Right ventricle myocardium superior (tissue), 1 donor: ENCODE measurements around the gene AP1S3. TPM values are rescaled to one million over a fixed set of nuclear protein-coding genes. Genes with fewer than 3 reads are reported as not detected.

Source experiments
- ATAC-seq: fragments of 200-7000 bp; cut with Tn5 transposase; one replicate; pipeline ENCODE4 v1.9.1; 2020; ENCODE audit warnings: mild to moderate bottlenecking; ENCODE audit not compliant: poor library complexity
- DNase-seq: peaks from one replicate; pipeline ENCODE4 v3.0.0-alpha.2; 2020
- intact Hi-C: fragments of 100-400 bp; cut with DNase I; formaldehyde crosslinking; loops from one replicate; pipeline ENCODE4 v1.11.2; 2022
- total RNA-seq: library from RNA; stranded (reverse); fragmentation: NEBNext Ultra II Directional; extraction: Animal tissue kit (Norgen Biotek cat#: 25700); gene quantifications from one replicate; pipeline ENCODE4 v1.2.1, GENCODE V29; 2021
- donor health status: DM: no; HTN: yes; CAD: no; lungs with severe emphysema.

The AP1S3 gene
- total RNA-seq, 1 donor from 2014 or later: 0.16 TPM

DNA sequence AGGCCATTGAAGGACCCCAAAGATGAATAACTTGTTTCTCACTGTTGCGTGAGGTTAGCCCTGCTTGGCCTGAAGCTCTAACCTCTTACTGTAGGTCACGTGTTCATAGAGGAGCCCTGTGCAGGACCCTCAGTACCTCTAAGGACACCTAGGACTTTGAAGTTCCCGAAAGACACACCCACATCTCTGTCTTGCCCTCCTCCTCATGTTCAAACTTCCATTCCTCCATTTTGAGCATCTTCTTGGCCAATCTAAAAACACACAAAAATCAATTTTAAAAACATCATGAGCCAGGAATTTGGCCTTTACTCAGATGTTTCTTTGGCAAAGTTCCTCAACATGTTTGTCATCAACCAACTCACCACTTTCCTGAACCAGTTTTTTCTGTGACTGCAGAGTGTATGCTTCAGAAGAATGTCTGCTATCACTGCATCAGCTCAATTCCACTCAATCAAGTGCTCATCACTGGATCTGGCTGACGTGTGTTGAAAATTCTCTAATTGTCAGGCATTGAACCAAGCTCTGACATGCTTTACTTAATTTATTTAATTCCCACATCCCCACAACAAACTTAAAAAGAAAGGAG, 101.6 kb downstream of the AP1S3 start:
- intact Hi-C loops: no loop called here

DNA sequence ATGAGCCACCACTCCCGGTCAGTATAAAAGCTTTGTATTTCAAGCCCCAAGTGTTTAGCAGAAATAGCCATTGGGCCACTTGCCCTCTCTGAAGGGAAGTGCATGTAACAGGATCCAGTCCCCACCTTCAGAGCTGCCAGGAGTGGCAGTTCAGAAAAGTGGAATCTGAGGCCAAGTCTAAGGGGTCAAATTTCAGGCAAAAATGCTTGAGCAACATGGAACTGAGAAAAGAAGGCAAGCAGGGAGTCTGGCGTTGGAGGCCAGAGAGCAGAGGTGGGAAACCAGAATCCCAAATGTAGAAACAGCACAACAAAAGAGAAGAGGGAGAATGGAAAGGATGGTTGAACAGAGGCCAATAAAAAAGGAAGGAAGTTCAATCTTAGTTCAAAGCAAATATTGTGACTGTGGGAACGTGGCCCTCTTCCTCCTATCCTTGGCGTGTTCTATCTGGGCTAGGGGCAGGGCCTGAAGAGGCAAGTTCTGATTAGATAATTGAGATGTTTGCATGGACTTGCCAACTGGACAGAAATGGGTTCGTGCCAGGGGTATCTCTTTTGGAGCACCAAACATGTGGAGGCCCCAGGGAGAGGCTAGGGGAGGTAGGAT, 102.2 kb downstream of the AP1S3 start:
- ATAC-seq (no peak), DNase-seq (no peak)
- intact Hi-C loops: no loop called here

More for the DNA sequence above, 101.6 kb downstream of the AP1S3 start:
- no peak for ATAC-seq
- DNase-seq: no peak

DNA sequence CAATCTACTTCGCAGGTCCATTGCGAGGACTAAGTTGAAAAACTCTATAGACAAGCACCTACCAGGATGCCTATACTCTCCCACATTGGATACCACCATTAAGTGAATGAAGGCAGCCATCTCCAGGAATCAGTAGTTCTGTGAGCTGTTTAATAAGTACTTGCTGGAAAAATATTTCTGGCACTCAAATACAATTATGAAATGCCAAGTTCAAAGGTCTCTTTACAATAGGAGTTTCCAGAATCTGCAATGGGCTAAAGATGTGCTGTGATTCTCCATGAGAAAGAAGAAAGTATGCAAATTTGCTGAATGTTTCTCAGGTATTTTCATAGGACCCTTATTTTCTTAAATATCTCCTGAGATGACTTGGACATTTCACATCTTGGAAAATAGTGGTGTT, 103.0 kb downstream of the AP1S3 start:
- no peak for DNase-seq
- ATAC-seq: no peak
- intact Hi-C loops: no loop called here

DNA sequence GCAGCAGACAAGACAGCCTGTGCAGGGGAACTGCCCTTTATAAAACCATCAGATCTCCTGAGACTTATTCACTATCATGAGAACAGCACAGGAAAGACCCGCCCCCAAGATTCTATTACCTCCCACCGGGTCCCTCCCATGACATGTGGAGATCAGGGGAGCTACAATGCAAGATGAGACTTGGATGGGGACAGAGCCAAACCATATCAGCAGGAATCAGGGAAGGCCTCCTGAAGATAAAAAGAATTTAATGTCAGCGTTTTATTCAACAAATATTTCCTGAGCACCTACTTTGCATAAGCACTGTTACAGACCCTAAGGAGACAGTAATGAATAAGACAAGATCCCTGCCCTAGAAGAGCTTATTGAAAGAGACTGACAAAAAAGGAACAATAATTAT, 105.0 kb downstream of the AP1S3 start:
- no peak for ATAC-seq
- intact Hi-C loops: no loop called here
- no peak for DNase-seq

DNA sequence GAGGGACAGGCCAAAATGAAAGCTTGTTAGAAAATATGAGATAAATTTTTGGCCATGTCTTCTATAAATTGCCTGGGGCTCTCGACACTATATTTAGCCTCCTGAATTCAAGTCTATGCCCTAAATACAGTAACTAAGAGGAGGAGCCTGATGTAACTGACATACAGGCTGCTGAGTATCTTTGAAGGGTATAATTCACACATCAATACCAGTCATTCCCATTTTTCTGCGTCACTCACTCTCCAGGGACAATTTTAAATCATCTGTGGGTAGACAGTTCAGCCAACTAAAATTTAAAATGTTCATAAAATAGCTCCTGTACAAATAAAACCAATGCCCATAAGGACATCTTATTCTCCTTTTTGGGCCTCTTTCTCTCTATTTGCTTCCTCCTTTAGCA, 105.9 kb downstream of the AP1S3 start:
- DNase-seq (no peak), ATAC-seq (no peak)
- intact Hi-C loops: no loop called here

DNA sequence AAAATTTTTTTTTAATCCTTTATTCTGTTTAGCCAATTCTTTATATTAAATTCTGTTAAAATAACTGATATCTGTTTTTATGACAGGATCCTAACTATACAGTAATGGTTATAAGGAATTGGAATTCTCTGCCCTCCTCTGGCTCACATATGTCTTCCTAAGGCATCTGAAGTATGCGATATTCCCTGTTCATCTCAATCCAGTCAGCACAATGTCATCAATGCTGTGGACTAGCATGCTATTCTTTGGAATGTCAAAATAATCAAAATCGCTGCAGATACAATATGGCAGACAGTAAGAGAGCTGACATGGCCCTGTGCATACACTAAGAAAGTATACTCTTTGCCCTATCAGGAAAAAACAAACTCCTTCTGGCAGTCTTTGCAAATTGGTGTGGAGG, 107.6 kb downstream of the AP1S3 start:
- ATAC-seq (no peak), DNase-seq (no peak)
- intact Hi-C loops: no loop called here

DNA sequence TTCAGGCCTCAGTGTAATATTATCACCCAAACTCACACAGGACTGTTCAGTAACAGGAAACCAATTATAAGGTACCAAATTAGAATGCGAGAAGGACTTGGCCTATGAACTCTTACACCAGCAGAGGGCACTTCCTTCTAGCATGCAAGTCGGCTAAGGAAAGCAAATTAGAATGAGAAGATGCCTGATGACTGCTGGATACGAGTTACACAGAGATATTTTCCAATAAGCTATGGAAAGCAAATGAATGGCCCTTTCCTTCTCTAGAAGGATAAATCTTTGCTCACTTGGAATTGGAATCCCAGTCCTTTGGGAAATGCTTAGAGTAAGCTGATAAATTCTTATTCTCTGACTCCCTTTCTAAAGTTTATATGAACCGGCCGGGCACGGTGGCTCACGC, 109.8 kb downstream of the AP1S3 start:
- DNase-seq: no peak
- ATAC-seq: no peak
- intact Hi-C loops: no loop called here

DNA sequence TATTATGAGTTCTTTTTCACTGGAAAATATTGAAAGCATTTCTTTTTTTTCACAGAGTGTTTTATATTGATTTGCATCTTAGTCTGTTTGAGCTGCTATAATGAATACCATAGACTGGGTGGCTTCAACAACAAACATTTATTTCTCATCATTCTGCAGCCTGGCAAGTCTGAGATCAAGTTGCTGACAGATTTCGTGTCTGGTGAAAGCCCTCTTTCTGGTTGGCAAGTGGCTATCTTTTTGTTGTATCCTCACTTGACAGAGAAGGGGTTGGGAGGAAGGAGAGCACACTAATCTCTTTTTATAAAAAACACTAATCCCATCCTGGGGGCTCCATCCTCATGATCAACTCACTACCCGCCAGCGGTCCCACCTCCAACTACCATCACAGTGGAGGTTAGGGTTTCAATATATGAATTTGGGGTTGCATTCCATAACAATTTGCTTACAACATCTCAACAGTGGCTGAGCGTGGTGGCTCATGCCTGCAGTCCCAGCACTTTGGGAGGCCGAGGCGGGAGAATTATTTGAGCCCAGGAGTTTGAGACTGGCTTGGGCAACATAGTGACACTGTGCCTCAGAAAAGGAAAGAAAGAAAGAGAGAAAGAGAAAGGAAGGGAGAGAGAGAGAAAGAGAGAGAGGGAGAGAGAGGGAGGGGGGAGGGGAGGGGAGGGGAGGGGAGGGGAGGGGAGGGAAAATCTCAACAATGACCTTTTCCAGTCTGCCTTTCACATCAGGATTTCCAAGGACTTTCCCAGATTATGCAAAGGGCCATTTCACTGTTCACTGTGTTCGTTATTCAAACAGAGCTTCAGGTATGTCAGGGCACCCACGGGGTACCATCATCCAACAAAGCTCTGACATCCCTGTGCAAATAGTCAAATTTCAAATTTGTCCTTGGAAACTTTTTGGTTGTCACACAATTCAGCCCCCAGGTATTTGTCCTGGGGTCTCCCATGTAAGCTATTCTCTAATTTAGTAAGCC, 111.1 kb downstream of the AP1S3 start:
- intact Hi-C loops: no loop called here
- no peak for DNase-seq
- no peak for ATAC-seq

DNA sequence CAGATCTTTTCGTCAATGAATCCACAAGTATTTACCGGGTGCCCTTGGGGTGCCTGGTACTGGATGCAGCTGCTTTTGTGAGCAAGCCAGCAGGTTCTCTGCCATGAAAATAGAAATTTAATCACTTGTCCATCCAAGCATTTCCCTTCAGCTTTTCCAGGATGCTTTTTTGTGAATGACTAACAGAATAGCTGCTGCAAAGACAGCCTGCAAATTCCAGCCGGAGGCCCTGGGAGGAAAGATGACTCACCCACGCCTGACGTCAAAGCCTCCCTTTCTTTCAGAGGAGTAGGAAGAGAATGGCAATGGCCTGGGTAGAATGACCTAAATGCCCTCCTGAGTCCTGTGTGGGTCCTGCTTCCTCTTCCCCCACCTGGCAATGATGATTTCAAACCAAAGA, 111.9 kb downstream of the AP1S3 start:
- ATAC-seq: peak; percentile 80
- intact Hi-C loops: no loop called here
- peak; percentile 72 for DNase-seq

DNA sequence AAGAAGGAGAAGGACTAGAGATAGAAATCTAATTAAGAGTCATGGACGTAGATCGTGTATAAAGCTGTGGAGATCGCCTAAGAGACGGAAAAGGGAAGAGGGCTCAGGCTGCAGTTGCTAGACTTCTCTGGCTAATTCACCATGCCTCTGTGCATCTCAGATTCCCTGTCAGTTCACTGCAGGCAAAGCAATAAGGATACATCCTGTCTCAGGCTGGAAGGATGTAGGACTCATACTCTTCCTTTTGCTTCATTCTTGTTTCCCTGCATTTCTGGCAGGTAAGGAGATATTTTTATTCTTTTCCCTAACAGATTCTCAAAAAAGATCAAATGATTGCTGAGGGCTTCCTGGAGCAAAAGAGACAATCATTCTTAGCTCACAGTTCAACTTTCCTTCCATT, 112.5 kb downstream of the AP1S3 start:
- ATAC-seq (no peak), DNase-seq (no peak)
- intact Hi-C loops: no loop called here

DNA sequence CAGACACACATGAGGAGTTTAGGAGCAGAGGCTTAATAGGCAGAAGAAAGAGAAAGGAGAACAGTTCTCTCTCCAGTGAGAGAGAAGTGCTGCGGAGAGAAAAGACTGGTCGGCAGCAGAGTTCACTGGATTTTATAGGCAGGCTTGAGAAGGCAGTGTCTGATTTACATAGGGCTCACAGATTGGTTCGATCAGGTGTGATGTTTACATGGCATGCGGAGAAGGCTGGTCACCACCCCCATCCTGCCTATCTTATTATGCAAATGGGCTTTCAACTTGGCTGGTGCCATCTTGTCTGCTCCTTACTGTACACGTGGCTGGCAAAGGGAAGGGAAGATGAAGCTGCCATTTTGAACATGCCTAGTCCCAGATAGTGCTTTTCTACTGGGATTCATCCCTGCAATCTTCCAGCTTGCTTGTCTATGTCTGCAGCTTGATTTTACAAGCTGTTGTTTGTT, 113.4 kb downstream of the AP1S3 start:
- ATAC-seq (no peak), DNase-seq (no peak)
- intact Hi-C loops: no loop called here

DNA sequence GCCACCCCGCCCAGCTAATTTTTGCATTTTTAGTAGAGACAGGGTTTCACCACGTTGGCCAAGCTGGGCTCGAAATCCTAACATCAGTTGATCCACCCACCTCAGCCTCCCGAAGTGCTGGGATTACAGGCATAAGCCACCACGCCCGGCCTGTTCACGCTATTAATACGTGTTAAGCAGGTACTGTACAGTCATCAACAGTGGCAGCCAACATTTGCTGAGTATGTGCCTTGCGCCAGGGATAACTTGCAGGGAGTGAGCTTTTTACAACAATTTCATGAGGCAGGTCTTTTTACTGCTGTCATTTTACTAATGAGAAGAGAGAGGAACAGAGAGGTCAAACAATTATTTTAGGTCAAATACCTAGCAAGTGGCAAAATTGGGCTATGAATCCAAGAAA, 115.2 kb downstream of the AP1S3 start:
- intact Hi-C loops: no loop called here
- ATAC-seq: no peak
- DNase-seq: no peak

DNA sequence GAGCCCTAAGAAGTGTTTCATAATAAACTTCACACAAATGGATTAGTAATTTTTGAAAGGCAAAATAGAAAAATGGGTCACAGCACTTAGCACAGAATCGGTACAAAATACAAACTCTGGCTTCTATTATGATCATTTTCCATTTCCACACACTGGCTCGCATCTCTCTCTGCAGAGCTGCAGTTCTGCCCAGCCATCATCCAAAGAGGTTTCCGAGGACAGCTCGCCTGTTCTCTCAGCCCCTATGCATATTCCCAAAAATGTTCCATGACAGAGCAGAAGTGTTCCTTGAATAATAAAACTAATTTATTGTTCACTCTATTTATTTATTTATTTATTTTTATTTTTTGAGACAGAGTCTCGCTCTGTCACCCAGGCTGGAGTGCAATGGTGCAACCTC, 115.6 kb downstream of the AP1S3 start:
- intact Hi-C loops: no loop called here
- DNase-seq (no peak), ATAC-seq (no peak)

DNA sequence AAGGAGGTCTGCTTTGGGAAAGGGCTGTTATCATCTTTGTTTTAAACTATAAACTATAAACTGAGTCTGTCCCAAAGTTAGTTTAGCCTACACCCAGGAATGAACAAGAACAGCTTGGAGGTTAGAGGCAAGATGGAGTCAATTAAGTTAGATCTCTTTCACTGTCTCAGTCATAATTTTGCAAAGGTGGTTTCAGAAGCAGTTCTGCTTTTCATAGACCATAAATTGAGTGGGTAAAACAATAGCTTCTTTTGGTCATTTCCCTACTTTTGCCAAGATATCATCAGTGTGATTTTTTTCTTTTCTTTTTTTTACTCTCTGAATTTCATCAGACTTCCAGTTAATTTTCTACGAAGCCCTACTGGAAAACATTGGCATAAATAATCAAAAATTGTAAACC, 117.0 kb downstream of the AP1S3 start:
- no peak for ATAC-seq
- no peak for DNase-seq
- intact Hi-C loops: no loop called here

DNA sequence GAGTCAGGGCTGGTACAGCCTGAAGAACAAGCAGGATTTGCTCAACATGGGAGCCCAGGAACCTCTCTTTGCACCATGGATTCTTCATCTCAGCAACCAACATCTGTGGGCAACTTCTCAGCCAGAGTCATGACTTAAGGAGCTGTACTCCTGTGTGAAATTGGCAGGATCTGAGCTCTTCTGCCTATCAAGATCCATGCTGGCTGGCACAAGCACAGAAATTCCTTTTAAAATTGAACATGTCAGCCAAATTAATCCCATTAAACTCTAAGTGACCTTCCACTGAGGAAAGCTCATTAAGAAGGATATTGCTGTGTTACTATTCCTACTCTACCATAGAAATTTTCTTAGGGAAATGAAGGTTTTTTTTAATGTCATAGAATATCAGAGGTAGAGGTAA, 124.7 kb downstream of the AP1S3 start:
- ATAC-seq (no peak), DNase-seq (no peak)
- intact Hi-C loops: no loop called here

DNA sequence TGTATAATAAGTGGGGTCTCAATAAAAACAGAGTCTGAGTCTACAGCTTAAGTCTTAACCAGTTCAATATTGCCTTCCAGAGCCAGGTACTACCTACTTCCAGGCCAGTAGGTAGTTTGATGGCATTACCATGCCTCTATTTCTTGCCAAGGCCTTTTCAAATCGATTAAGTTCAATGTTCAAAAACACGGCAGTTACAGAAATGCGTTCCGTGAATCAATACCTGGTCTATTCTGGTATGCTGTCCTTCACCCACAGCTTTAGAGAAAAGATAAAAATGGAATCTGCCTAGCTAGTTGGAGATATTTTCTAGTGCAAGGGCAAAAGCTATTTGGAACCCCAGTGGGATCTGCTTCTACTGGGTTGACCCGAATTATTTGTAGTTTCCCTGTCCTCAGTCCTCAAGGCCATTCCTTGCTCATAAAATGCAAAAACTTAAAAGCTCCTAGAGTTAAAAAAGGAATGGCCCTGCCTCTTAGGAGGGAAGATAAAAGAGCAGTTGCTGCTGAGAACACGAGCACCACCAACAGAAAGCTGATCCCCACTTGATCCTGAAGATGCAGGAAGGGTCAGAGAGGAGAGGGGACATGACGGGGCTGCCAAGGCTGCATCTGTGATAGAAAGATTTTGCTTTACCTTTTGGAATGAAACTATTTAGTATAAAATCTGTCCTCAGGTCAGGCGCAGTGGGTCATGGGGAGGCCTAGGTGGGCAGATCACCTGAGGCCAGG, 125.6 kb downstream of the AP1S3 start:
- ATAC-seq: no peak
- DNase-seq: no peak
- intact Hi-C loops: no loop called here
